Measurements from ENCODE around the gene ITPKB.

GRCh38 chr1:226787071-226787470, 48.0 kb upstream of the ITPKB start:
- TF ChIP-seq CTCF (IDR thresholded peaks at IDR 0.05) (no peak), EP300 (IDR thresholded peaks at IDR 0.05; ENCODE audit: borderline replicate concordance in 1 of 2, low read depth in 1 of 2, low read length in 1 of 2) (no peak), POLR2AphosphoS5 (IDR thresholded peaks at IDR 0.05; ENCODE audit: low read depth, low read length) (no peak), NRF1 (IDR thresholded peaks at IDR 0.05; ENCODE audit: low read depth, low read length) (no peak), TAF1 (IDR thresholded peaks at IDR 0.05; ENCODE audit: borderline replicate concordance, low read depth, low read length) (no peak)
